DND-41 (cell line): Measurements from ENCODE around the gene CELA2A.
"Not testable (repeated sequence)": the region's sequence is repeated elsewhere in the genome, so short reads cannot be mapped to it uniquely, and the experiment has no call there.

Experiments
- ATAC-seq: fragments of 200-7000 bp; cut with Tn5 transposase; 3 replicates; pipeline ENCODE4 v1.9.1; 2021; ENCODE audit warnings: low read depth; ENCODE audit not compliant: insufficient read depth
- DNase-seq: peaks from one replicate; pipeline ENCODE4 v3.0.0-alpha.2; 2020
- H2AFZ ChIP-seq: 2 replicates; pipeline ENCODE4 v1.6.0; 2012; ENCODE audit warnings: low read depth, low read length
- H3K27ac ChIP-seq: 2 replicates; pipeline ENCODE4 v1.5.1; 2012; ENCODE audit warnings: low read length, inconsistent platforms
- H3K27me3 ChIP-seq: fragments of 200-600 bp; sonication (generic); 2 replicates; pipeline ENCODE4 v1.6.0; 2012; ENCODE audit warnings: low read length, mild to moderate bottlenecking, inconsistent platforms; ENCODE audit not compliant: insufficient read depth, poor library complexity
- H3K36me3 ChIP-seq: 2 replicates; pipeline ENCODE4 v1.5.1; 2012; ENCODE audit warnings: low read length, inconsistent platforms; ENCODE audit not compliant: insufficient read depth
- H3K4me1 ChIP-seq: 2 replicates; pipeline ENCODE4 v1.5.1; 2012; ENCODE audit warnings: mild to moderate bottlenecking, low read length; ENCODE audit not compliant: insufficient read depth
- H3K4me2 ChIP-seq: 2 replicates; pipeline ENCODE4 v1.6.0; 2012; ENCODE audit warnings: mild to moderate bottlenecking, moderate library complexity, low read length, inconsistent platforms; ENCODE audit not compliant: insufficient read depth
- H3K4me3 ChIP-seq, 2 experiments: fragments of 200-600 bp in 1 of 2; shearing (Covaris generic) in 1 of 2; 2 replicates each; pipeline ENCODE4 v1.5.1; 2012 to 2016; ENCODE audit warnings: inconsistent platforms in 2 of 2, low read length in 2 of 2, mild to moderate bottlenecking in 2 of 2, low read depth in 1 of 2, moderate library complexity in 1 of 2
- H3K79me2 ChIP-seq: 2 replicates; pipeline ENCODE4 v1.6.0; 2012; ENCODE audit warnings: low read length, inconsistent platforms; ENCODE audit not compliant: insufficient read depth
- H3K9ac ChIP-seq: 2 replicates; pipeline ENCODE4 v1.6.0; 2012; ENCODE audit warnings: low read depth, mild to moderate bottlenecking, inconsistent platforms, low read length, moderate library complexity
- H3K9me3 ChIP-seq: 2 replicates; pipeline ENCODE4 v1.5.1; 2012; ENCODE audit warnings: low read length, moderate library complexity, mild to moderate bottlenecking, inconsistent platforms; ENCODE audit not compliant: insufficient read depth, severe bottlenecking
- H4K20me1 ChIP-seq: 2 replicates; pipeline ENCODE4 v1.6.0; 2012; ENCODE audit warnings: low read length; ENCODE audit not compliant: insufficient read depth
- CTCF ChIP-seq: IDR thresholded peaks from 2 replicates; pipeline ENCODE4 v1.5.1; 2012; ENCODE audit warnings: borderline replicate concordance, low read length, moderate library complexity, mild to moderate bottlenecking; ENCODE audit not compliant: poor library complexity, severe bottlenecking; ENCODE audit errors: extremely low read depth
- EZH2 ChIP-seq: IDR thresholded peaks from 3 replicates; pipeline ENCODE4 v1.6.1; 2012; ENCODE audit warnings: borderline replicate concordance, low read depth, mild to moderate bottlenecking, moderate library complexity, low read length, inconsistent platforms; ENCODE audit not compliant: severe bottlenecking

CELA2A gene

GRCh38 chr1:15460708-15461095 is 4.2 kb downstream of the CELA2A start:
- H3K79me2 ChIP-seq: no peaks in the 10 kb centered on the region
- no peak overlapping the region for H3K27ac ChIP-seq
- DNase-seq: no peak
- ATAC-seq: no peak
- H2AFZ ChIP-seq: no peak overlapping the region
- H3K27me3 ChIP-seq: no peaks in the 10 kb centered on the region
- H3K9ac ChIP-seq: no peak overlapping the region
- H3K4me1 ChIP-seq: no peaks in the 10 kb centered on the region
- TF ChIP-seq EZH2: no peak
- no peak for TF ChIP-seq CTCF
- no peak overlapping the region for H3K4me2 ChIP-seq
- H4K20me1 ChIP-seq: no peaks in the 10 kb centered on the region
- H3K36me3 ChIP-seq: no peaks in the 10 kb centered on the region
- H3K9me3 ChIP-seq: no peaks in the 10 kb centered on the region
- H3K4me3 ChIP-seq: no peak overlapping the region

- not testable (repeated sequence) for H3K27ac ChIP-seq, H3K79me2 ChIP-seq
These were observed 6.7 kb downstream of the CELA2A start for GRCh38 chr1:15463064-15463800.

GRCh38 chr1:15463926-15464322 is 7.4 kb downstream of the CELA2A start:
- ATAC-seq, H3K27ac ChIP-seq, H3K4me3 ChIP-seq, H2AFZ ChIP-seq, H3K4me1 ChIP-seq, H3K27me3 ChIP-seq, H3K4me2 ChIP-seq, H3K36me3 ChIP-seq, H3K9me3 ChIP-seq, DNase-seq, H4K20me1 ChIP-seq, H3K79me2 ChIP-seq, H3K9ac ChIP-seq: not testable (repeated sequence)

More at GRCh38 chr1:15463064-15463800, 6.7 kb downstream of the CELA2A start:
- H3K4me1 ChIP-seq, H3K36me3 ChIP-seq, H2AFZ ChIP-seq, H4K20me1 ChIP-seq, DNase-seq, ATAC-seq, H3K27me3 ChIP-seq, H3K9ac ChIP-seq, H3K4me3 ChIP-seq, H3K4me2 ChIP-seq, H3K9me3 ChIP-seq: not testable (repeated sequence)

- no peak overlapping the region for H3K4me2 ChIP-seq
- DNase-seq (no peak), ATAC-seq (no peak)
- H3K79me2 ChIP-seq: no peaks in the 10 kb centered on the region
- H2AFZ ChIP-seq: no peak overlapping the region
- H3K27me3 ChIP-seq: no peaks in the 10 kb centered on the region
- H3K27ac ChIP-seq: no peak overlapping the region
- no peaks in the 10 kb centered on the region for H3K4me1 ChIP-seq
- no peaks in the 10 kb centered on the region for H3K36me3 ChIP-seq
- TF ChIP-seq CTCF: no peak
- no peak for TF ChIP-seq EZH2
- H3K9me3 ChIP-seq: no peaks in the 10 kb centered on the region
- no peaks in the 10 kb centered on the region for H4K20me1 ChIP-seq
- H3K9ac ChIP-seq: no peak overlapping the region
- H3K4me3 ChIP-seq: no peak overlapping the region
These were observed 9.1 kb downstream of the CELA2A start for GRCh38 chr1:15465674-15466073.

- H3K36me3 ChIP-seq, H3K4me1 ChIP-seq, H3K27ac ChIP-seq, H3K27me3 ChIP-seq, DNase-seq, H2AFZ ChIP-seq, H3K4me3 ChIP-seq, H4K20me1 ChIP-seq, H3K79me2 ChIP-seq, ATAC-seq, H3K9me3 ChIP-seq, H3K9ac ChIP-seq, H3K4me2 ChIP-seq: not testable (repeated sequence)
These were observed 10.6 kb downstream of the CELA2A start for GRCh38 chr1:15466955-15467625.
